HG03064 (cell line): ENCODE results near the gene CLIC4.
"Not testable (repeated sequence)": the region's sequence is repeated elsewhere in the genome, so short reads cannot be mapped to it uniquely, and the experiment has no call there.

Source experiments
- ATAC-seq: cut with Tn5 transposase; IDR thresholded peaks from one replicate; pipeline ENCODE4 v1.9.1; 2021; ENCODE audit warnings: low read depth; ENCODE audit not compliant: unreplicated experiment

CLIC4 gene

DNA sequence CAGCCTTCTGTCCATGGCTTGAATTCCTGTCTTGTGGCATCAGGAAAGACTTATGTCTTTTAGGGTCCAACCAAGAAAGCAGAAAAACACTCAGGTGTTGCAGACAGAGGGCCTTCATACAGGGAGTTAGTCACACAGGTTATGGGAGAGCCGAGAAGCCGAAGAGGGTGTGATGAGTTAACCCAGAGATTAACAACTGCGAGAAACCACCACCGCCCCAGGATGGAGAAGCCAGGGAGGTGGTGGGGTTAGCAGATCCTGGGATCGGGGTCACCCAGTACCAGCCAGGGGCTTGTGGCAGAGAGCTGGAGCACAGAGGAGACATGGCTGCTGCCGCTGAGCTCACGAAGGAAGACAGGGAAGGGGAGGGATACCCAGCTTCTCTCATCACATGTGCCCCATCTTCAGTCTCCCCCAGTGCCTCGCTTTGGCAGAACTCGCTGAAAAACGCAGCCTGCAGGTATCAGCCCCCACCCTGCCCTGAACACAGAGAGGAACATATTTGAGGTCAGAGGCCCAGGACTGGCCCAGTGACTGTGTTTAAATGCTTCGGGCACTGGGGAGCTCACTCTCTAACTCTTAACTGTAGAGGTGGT, 126.2 kb downstream of the CLIC4 start:
- no peak for ATAC-seq

DNA sequence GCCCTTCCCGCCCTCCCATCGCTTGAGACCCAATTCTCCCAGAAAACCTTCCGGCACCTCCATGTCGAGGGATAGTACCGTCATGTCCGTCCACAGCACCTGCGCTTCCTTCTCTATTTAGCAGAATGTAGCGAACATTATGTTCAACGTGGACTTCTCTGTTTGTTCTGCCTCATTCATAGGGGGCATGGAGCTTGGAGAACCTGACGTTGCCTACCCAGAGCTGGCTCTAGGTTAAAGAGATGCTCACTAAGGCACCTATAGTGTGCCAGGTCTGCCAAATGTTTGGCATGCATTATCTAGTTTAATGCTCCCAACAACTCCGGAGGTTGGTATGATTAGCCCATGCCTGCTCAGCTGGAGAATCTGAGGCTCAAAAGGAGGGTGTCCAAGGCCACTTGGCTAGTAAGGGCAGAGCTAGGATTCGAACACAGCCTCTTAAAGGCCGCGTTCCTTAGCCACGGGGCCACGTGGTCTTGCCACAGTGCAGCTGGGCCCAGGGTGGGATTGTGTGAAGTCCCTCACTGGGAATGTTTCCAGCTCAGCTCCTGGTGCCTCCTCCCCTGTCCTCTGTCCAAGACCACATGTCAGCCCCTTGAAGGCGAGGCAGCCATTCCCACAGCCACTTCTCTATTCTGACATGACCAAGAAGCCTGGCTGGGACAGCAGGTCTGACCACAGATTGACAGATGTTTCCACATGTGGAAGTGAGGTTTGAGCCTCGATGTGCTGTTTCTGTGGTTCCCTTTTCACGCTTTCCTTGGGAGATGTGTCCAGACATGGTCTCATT, 127.0 kb downstream of the CLIC4 start:
- ATAC-seq = no peak

DNA sequence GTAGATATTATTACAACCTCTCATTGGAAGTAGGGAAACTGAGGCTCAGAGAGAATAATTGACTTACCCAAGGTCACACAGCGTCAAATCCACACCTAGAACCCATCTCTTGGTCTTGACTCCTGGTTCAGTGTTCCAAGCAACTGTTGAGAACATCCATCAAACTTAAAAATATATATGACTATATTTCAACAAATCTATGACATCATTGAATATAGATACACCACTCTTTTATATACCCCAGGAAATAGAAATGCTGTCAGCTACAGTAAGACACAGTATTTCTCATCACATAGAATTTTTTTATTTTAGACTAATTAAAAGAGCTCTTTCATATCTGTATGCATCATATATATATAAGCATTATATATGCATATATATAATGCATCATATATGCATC, 127.9 kb downstream of the CLIC4 start:
- no peak for ATAC-seq

DNA sequence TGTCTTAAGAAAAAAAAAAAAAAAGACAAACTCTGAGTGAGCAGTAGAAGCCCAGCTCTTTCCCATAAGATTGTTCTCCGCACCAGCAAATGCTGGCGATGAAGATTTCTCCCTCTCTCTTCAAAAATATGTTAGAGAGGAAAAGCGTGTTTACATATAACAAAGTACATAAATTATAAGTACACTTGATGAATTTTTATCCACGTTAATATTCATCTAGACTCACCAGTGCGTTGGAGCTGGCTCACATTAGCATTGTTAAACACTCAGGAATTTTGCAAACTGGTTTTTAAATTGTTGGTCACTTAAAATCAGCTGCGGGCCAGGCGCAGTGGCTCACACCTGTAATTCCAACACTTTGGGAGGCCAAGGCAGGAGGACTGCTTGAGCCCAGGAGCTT, 128.8 kb downstream of the CLIC4 start:
- no peak for ATAC-seq

DNA sequence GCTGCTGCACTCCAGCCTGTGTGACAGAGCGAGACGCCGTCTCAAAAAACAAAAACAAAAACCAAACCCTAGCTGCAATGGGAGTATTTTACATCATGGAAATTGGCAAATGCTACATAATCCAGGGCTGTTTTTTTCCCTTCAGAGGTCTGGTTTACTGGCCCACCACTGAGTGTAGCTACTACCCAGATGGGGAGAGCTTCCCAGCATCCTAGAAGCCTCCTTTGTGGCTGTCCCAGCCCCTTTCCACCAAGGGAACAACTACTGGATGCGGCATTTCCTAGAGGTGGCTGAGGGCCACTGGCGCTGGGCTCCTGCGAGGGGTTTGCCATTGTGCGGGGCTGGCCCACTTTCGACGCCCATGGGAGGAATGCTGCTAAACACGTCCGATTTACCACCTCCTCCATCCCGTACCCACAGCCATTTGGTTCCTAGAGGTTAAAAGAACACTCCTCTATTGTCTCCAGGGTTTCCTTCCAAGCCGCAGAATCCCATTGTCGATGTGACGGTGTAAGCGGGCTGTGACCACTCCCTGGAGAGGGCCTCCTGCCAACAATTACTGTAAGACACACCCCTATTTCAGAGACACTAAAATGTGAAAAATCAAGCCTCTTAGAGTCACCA, 129.5 kb downstream of the CLIC4 start:
- ATAC-seq = no peak

DNA sequence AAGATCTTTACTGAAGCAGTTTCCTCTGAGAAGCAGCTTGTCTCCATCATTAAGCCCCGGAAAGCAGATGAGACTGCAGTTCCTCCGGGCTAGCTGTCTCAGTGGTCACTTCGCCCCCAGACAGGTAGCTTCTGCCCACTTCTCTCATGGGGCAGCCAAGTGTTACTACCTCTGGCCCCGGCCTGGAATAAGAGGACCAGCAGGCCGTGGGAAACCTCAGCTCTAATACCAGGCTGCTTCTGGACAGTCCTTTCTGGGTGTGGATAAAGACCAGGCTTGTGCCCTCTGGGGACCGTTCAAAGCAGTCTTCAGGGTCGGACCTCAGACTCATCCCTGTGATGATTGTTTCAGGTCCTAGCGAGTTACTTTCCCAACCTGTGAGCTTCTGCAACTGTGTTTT, 130.0 kb downstream of the CLIC4 start:
- no peak for ATAC-seq

DNA sequence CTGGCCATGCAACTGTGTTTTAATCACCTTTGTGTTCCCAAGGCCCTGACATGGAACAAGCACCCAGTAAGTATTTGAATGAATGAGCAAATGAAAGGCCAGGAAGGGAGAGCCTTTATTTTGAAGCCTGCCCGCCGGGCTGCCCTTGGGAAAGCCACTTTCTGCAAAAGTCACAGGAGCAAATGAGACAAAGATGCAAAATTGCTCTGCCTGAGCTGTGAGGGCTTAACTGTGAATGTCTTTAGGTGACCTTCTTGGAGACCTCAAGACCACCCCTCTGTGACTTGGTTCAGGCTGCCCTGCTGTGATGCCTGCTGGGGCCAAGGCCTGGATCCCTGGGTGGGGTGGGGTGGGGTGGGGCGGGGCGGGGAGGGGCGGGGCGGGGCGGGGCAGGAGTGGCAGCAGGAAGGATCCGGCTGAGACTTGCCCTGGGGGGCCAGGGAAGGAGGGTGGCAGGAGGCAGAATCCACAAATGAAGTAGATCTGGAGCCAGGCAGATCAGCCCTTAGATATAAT, 130.8 kb downstream of the CLIC4 start:
- no peak for ATAC-seq

DNA sequence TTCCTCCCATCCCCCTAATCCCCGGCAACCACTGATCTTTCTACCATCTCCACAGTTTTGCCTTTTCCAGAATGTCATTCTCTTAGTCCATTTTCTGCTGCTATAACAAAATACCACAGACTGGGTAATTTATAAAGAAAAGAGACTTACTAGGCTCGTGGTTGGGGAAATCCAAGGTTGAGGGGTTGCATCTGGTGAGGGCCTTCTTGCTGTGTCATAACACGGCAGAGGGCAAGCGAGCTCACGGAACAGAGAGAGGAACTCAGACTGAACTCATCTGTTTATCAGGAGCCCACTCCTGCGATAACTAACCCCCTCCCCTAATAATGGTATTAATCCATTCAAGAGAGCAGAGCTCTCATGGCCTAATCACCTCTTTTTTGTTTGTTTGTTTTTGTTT, 132.8 kb downstream of the CLIC4 start:
- no peak for ATAC-seq

DNA sequence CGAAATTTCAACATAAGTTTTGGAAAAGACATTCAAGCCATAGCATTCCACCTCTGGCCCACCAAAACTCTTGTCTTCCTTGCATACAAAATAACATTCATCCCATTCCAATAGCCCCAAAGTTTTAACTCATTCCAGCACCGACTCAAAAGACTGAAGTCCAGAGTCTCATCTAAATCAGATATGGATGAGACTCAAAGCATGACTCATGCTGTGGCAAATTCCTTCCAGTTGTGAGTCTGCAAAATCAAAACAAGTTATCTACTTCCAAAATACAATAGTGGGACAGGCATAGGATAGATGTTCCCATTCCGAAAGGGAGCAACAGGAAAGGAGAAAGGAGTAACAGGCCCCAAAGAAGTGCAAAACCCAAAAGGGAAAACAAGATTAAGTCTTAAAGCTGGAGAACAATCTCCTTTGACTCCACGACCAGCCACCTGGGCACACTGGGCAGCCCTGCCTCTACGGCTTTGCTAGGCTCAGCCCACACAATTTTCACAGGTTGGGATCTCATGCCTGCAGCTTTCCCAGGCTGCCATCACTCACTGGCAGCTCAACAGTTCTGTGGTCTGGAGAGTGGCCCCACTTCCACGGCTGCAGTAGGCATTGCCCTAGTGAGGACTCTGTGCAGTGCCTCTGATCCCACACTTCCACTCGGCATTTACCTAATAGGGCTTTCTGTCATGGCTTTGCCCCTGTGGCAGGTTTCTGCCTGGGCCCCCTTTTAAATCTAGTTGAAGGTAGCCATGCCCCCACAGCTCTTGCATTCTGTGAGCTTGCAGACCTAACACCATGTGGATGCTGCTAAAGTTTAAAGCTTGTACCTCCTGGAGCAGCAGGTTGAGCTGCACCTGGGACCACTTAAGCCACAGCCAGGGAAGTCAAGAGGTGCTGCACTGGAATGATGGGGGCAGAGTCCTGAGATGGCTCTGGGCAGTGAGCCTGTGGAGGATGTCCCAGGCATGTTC, 133.8 kb downstream of the CLIC4 start:
- no peak for ATAC-seq

DNA sequence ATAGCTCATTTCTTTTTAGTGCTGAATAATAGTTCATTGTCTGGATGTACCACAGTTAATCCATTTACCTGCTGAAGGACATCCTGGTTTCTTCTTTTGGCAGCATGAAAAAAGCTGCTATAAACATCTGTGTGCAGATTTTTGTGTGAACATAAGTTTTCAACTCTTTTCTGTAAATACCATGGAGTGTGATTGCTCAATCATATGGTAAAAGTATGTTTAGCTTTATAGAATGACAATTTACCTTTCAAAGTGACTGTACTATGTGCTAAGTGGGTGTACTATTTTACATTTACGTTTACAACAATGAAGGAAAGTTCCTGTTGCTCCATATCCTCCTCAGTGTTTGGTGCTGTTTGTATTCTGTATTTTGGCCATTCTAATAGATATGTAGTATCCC, 135.8 kb downstream of the CLIC4 start:
- ATAC-seq = no peak

DNA sequence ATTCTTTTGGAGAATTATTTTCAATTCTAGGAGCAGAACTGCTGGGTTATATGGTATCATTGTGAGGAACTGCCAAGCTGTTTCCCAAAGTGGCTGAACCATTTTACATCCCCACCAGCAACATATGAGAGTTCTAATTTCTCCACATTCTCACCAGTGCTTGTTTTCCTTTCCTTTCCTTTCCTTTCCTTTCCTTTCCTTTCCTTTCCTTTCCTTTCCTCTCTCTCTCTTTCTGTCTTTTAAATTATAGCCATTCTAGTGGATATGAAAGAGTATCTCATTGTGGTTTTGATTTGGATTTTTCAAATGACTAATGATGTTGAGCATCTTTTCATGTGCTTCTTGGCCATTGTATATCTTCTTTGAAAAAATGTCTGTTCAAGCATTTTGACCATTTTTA, 139.5 kb downstream of the CLIC4 start:
- ATAC-seq = no peak

DNA sequence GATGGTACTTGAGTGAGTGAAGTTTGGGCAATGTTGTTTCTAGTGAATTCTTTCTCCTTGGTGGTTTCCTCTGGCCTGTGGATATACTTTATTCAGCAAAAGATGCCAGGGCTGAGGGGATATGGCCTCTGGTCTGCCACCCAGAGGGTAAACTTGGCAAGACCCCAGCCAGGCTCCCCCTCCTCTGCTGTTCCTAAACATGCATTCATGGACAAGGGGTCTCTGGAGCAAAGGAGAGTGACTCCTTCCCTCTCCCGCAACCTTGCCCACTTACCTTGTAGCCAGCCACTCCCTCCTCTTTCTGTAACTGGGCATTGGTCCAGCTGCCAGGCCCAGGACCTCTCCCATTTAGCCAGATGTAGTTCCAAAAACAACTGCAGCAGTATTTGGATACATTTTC, 141.0 kb downstream of the CLIC4 start:
- no peak for ATAC-seq

DNA sequence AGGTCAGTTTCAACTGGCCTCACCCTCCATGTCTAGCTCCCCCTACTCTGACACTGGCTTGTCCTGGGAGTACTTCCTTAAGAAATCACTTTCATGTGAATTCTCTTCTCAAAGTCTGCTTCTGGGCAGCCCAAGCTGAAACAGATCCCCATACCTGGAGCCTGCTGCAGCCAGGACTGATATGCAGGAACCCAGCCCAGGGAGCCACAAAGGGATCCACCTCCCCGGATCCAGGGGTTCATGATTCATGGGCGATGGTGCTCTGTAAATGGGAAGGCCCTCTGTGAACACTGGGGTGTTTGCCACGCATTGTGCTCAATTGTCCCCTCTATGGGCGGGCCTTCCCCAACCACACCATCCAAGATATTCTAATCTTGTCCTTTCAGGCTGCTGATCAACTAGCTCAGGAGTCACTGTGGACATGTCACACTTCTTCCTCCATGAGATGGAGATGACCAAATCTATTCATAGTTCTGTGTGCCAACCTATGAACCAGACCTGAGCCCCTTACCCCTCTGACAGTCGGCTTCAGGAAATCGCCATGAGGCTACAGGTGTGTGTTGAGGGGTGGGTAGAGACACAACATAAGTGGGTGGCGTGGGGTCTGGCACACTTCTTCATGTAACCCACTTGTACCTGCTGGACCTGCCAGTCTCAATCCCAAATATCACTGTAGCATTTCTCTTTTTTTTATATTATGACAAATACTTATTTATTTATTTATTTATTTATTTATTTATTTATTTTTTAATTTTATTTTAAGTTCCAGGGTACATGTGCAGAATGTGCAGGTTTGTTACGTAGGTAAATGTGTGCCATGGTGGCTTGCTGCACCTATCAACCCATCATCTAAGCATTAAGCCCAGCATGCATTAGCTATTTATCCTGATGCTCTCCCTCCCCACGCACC, 143.1 kb downstream of the CLIC4 start:
- no peak for ATAC-seq

DNA sequence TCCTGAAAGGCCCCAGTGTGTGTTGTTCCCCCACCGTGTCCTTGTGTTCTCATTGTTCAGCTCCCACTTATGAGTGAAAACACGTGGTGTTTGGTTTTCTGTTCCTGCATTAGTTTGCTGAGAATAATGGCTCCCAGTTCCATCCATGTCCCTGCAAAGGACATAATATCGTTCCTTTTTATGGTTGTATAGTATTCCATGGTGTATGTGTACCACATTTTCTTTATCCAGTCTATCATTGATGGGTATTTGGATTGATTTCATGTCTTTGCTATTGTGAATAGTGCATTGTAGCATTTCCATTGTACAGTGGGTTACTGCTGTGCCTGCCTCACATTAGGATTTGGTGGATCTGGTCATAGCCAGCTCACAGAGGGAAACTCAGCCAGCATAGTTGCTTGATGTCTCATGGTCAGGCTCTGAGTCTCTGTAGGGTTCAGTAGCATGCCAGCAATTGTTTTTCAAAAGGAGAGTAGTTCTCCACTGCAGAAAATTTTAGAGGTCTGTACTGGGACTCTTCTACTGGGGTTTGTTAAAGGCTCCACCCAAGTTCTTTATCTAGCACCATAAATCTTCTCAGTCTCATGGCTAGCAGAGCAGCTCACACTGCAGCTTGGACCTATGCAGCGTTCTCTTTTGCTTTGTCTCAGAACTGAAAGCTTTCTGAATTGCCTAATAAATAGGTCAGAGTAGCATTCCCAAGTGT, 143.9 kb downstream of the CLIC4 start:
- ATAC-seq = no peak

DNA sequence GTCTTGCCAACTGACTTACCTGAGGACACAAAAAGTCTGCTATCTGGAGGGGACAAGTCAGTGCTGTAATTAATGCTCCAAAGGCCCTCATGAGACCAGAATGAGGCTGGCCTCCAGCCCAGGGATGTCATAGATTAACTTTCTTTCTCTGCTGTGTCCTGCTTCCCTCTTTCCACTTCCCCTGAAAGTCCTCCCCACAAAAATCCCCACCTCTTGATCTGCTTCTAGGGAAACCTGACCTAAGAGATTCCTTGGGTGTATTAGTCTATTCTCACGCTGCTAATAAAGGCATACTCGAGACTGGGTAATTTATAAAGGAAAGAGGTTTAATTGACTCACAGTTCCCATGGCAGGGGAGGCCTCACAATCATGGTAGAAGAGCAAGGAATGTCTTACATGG, 145.6 kb downstream of the CLIC4 start:
- ATAC-seq = no peak

DNA sequence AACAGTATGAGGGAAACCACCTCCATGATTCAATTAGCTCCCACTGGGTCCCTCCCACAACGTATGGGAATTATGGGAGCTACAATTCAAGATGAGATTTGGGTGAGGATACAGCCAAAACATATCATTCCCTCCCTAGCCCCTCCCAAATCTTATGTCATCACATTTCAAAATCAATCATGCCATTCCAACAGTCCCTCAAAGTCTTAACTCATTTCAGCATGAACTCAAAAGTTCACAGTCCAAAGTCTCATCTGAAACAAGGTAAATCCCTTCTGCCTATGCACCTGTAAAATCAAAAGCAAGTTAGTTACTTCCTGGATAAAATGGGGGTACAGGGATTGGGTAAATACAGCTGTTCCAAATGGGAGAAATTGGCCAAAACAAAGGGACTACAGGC, 146.1 kb downstream of the CLIC4 start:
- not testable (repeated sequence) for ATAC-seq

DNA sequence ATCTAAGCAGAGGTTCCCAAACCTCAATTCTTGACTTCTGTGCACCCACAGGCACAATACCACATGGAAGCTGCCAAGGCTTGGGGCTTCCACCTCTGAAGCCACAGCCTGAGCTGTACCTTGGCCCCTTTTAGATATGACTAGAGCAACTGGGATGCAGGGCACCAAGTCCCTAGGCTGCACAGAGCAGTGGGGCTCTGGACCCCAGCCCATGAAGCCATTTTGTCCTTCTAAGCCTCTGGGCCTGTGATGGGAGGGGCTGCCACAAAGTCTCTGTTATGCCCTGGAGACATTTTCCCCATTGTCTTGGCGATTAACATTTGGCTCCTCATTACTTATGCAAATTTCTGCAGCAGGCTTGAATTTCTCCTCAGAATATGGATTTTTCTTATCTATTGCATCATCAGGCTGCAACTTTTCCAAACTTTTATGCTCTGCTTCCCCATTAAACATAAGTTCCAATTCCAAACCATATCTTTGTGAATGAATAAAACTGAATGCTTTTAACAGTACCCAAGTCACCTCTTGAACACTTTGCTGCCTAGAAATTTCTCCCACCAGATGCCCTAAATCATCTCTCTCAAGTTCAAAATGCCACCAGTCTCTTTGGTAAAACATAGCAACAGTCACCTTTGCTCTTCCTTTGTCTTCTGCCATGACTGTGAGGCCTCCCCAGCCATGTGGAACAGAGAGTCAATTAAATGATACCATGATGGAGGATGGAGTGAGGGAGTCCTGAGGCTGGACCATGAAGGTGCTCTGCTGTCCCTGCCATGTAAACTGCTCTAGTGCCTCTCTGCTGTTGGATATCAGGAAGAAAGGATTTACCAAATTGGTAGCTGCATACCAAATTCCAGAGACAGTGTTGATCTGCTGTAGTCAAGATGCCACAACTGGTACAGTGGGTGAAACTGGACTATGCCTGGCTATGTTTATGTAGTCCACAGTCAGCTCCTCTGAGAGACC, 147.2 kb downstream of the CLIC4 start:
- ATAC-seq = no peak

DNA sequence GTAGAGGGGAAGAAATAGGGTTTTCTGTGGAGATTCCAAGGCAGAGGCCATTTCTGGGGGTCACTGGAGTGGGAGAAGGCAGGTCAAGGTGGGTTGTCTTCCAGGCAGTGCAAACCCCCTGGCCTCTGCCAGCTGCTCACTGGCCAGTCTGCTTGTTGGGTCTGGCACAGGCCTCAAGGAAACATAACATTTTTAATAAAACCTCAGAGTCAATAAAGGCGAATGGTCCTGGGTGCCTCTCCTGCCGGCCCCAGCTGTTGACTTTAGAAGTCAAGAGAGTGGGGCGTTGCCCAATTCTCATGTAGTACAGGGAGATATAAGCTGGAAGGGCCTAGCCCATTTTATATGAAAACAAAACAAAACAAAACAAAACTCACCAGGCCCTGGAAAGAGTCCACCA, 148.2 kb downstream of the CLIC4 start:
- no peak for ATAC-seq
